HepG2 (cell line): ENCODE results near the gene HIF1AN. TPM values are rescaled to one million over a fixed set of nuclear protein-coding genes. Genes with fewer than 3 reads are reported as not detected.

Source experiments
- ATAC-seq: fragments of 200-7000 bp; cut with Tn5 transposase; 3 replicates; pipeline ENCODE4 v1.9.1; 2020; ENCODE audit warnings: mild to moderate bottlenecking, moderate library complexity
- BruUV-seq: library from RNA; stranded (reverse); fragments of 400-500 nt; replicated peaks from 2 replicates; lab custom pipeline; 2021; lab: Mats Ljungman, UMichigan
- CTCF ChIA-PET: fragments of 300-600 bp; formaldehyde crosslinking; extraction: SDS; loops from one replicate; lab custom pipeline; 2021; ENCODE audit warnings: low total read pairs, inconsistent platforms, low intra/inter-chr PET ratio; lab: Yijun Ruan, JAX
- POLR2A ChIA-PET: fragments of 350-600 bp; sonication (Branson Sonifier 250); formaldehyde crosslinking; loops from one replicate; lab custom pipeline; 2020; ENCODE audit warnings: antibody characterized with exemption, inconsistent platforms; lab: Yijun Ruan, JAX
- DNase-seq: peaks from one replicate; pipeline ENCODE4 v3.0.0-alpha.2; 2015; ENCODE audit warnings: low spot score
- FAIRE-seq: peaks from 3 replicates; lab custom pipeline; 2011; peaks lifted over from hg19 to GRCh38; lab: Jason Lieb, UNC
- H2AFZ ChIP-seq: one replicate; pipeline ENCODE4 v1.6.1; 2011; ENCODE audit warnings: low read length, inconsistent platforms
- H3K27ac ChIP-seq: fragments of 300-600 bp; 3 replicates; pipeline ENCODE4 v1.8.0; 2011; ENCODE audit warnings: mixed run types, mild to moderate bottlenecking, mixed read lengths, low read length, inconsistent platforms; ENCODE audit not compliant: insufficient read depth; ENCODE audit errors: extremely low read length
- H3K27me3 ChIP-seq, 2 experiments: fragments of 200-600 bp in 1 of 2; 2 replicates in 1 of 2; 3 replicates in 1 of 2; pipeline versions ENCODE4 v1.6.0 to v1.8.0; 2011; ENCODE audit warnings: low read length in 2 of 2, mild to moderate bottlenecking in 2 of 2, moderate library complexity in 2 of 2, inconsistent platforms in 1 of 2; ENCODE audit not compliant: insufficient read depth in 2 of 2, control insufficient read depth in 1 of 2
- H3K36me3 ChIP-seq, 2 experiments: fragments of 200-600 bp in 1 of 2; replicated peaks in 1 of 2; 2 replicates in 1 of 2; 3 replicates in 1 of 2; pipeline versions ENCODE4 v1.5.1 to v1.8.0; 2011; ENCODE audit warnings: low read length in 2 of 2, inconsistent platforms in 1 of 2; ENCODE audit not compliant: insufficient read depth in 2 of 2, control insufficient read depth in 1 of 2
- H3K4me1 ChIP-seq: 2 replicates; pipeline ENCODE4 v1.5.1; 2012; ENCODE audit warnings: low read length, inconsistent platforms; ENCODE audit not compliant: insufficient read depth
- H3K4me2 ChIP-seq: 2 replicates; pipeline ENCODE4 v1.6.0; 2011; ENCODE audit warnings: low read depth, low read length, inconsistent platforms
- H3K4me3 ChIP-seq, 3 experiments: fragments of 200-600 bp in 1 of 3; sonication (generic), shearing (Covaris generic) in 1 of 3; replicated peaks in 1 of 3; 2 replicates each; pipeline ENCODE4 v1.5.1; 2011 to 2016; ENCODE audit warnings: low read length in 3 of 3, inconsistent platforms in 2 of 3, low read depth in 2 of 3, mild to moderate bottlenecking in 2 of 3, control low read depth in 1 of 3, mixed read lengths in 1 of 3; ENCODE audit not compliant: insufficient read depth in 1 of 3
- H3K79me2 ChIP-seq: one replicate; pipeline ENCODE4 v1.6.1; 2011; ENCODE audit warnings: low read length, inconsistent platforms; ENCODE audit not compliant: insufficient read depth
- H3K9ac ChIP-seq: 2 replicates; pipeline ENCODE4 v1.6.0; 2011; ENCODE audit warnings: mild to moderate bottlenecking, low read depth, low read length, inconsistent platforms; ENCODE audit not compliant: insufficient read depth
- H3K9me3 ChIP-seq: 2 replicates; pipeline ENCODE4 v1.5.1; 2012; ENCODE audit warnings: mild to moderate bottlenecking, low read length
- H4K20me1 ChIP-seq: 2 replicates; pipeline ENCODE4 v1.6.0; 2011; ENCODE audit warnings: inconsistent platforms, mild to moderate bottlenecking, low read length, moderate library complexity; ENCODE audit not compliant: insufficient read depth
- ARID4A ChIP-seq: sonication (generic); formaldehyde crosslinking; IDR thresholded peaks from 2 replicates; pipeline ENCODE4 v1.5.0; 2020; ENCODE audit warnings: mild to moderate bottlenecking, missing genetic modification reagents, borderline replicate concordance
- KLF11 ChIP-seq: IDR thresholded peaks from 2 replicates; pipeline ENCODE4 v1.6.1; 2016; ENCODE audit warnings: missing compliant biosample characterization
- TERF1 ChIP-seq: sonication (generic); formaldehyde crosslinking; IDR thresholded peaks from 2 replicates; pipeline ENCODE4 v1.8.0; 2022; ENCODE audit warnings: mild to moderate bottlenecking, missing genetic modification reagents, moderate library complexity
- UBTF ChIP-seq: sonication (generic); formaldehyde crosslinking; IDR thresholded peaks from 2 replicates; pipeline ENCODE4 v1.4.0; 2020; ENCODE audit warnings: mild to moderate bottlenecking, missing genetic modification reagents
- ZGPAT ChIP-seq: IDR thresholded peaks from 2 replicates; pipeline ENCODE4 v1.6.1; 2016; ENCODE audit warnings: mild to moderate bottlenecking
- ZMYM4 ChIP-seq: sonication (generic); formaldehyde crosslinking; IDR thresholded peaks from 2 replicates; pipeline ENCODE4 v1.8.1; 2023; ENCODE audit warnings: mild to moderate bottlenecking, missing genetic modification reagents
- ZNF20 ChIP-seq: sonication (generic); formaldehyde crosslinking; IDR thresholded peaks from 2 replicates; pipeline ENCODE4 v1.4.0; 2020; ENCODE audit warnings: mild to moderate bottlenecking, moderate library complexity, missing genetic modification reagents
- WGBS: methylation state at CpG from one replicate; pipeline ENCODE4 v1.1.6; 2017; ENCODE audit warnings: low lambda C conversion rate; 5-methylcytosine and 5-hydroxymethylcytosine counted together
- in situ Hi-C: cut with HindIII; loops from 2 replicates; pipeline ENCODE4 v1.10.0; 2017; ENCODE audit warnings: low pct_unique_long_range_greater_than_20kb; ENCODE audit not compliant: extremely low pct_ligation_motif_present
- intact Hi-C: fragments of 100-400 bp; cut with micrococcal nuclease; formaldehyde crosslinking; loops from one replicate; pipeline ENCODE4 v1.10.0; 2022; ENCODE audit not compliant: unreplicated experiment
- polyA plus RNA-seq, 8 experiments: library from polyadenylated mRNA; depleted of rRNA in 3 of 8; stranded (reverse) in 7 of 8; unstranded in 1 of 8; fragments of >200 nt; fragmentation: Illumina TruSeq in 4 of 8; extraction: Trizol in 4 of 8; gene quantifications; 2 replicates each; pipeline versions ENCODE4 v1.2.1 to v1.2.3, GENCODE V29; 2011 to 2016; ENCODE audit warnings: low read depth in 4 of 8, missing spikeins in 1 of 8, mixed read lengths in 1 of 8; ENCODE audit not compliant: insufficient read depth in 1 of 8
- total RNA-seq, 5 experiments: library from RNA; depleted of rRNA; stranded (reverse); fragments of >200 nt; fragmentation: Illumina TruSeq; extraction: Trizol; gene quantifications; 2 replicates each; pipeline ENCODE4 v1.2.3, GENCODE V29; 2016; ENCODE audit warnings: low read depth in 1 of 5

Gene HIF1AN
- total and polyA plus RNA-seq, 2 of the 13 experiments (the other 11 are each of a cell fraction or from before 2014, with no cell fraction given) = 8.6 to 10.7 TPM

GRCh38 chr10:100568912-100569311 lies 33.2 kb downstream of the HIF1AN start (continued):
- TF ChIP-seq TERF1 (CRISPR knock-in tag) = no peak
- no peak for TF ChIP-seq ZMYM4 (CRISPR knock-in tag)
- TF ChIP-seq KLF11 (CRISPR knock-in tag) = no peak
- TF ChIP-seq ZNF20 (CRISPR knock-in tag) = no peak
- TF ChIP-seq ARID4A = no peak

- H3K36me3 ChIP-seq = no peaks in the 10 kb centered on the region
- H2AFZ ChIP-seq = no peak overlapping the region
- peaks cover 2 to 36% of the 10 kb centered on the region in 2 experiments; a peak in 4 of 5 replicates for H3K27me3 ChIP-seq
- H3K9me3 ChIP-seq = no peaks in the 10 kb centered on the region
- ChIA-PET POLR2A (interaction anchor here (0.7 to 1.9 kb wide), 5 partner anchors 15 to 308 kb away, joined by 3 to 22 read pairs (median 6); partner anchors contain the start of gene HIF1AN), CTCF (interaction anchor here (1.1 kb wide), 1 partner anchor 307 kb away, joined by 3 read pairs; no protein-coding TSS in a partner anchor)
- H3K4me3 ChIP-seq = peak overlapping the region; percentile 58 to 72 (median 69)
- in situ Hi-C loops (no loop called here), intact Hi-C loops (no loop called here)
- FAIRE-seq = no peak
- peak; percentile 74 for ATAC-seq
- no peak overlapping the region for H3K27ac ChIP-seq
- H4K20me1 ChIP-seq = no peaks in the 10 kb centered on the region
- peaks cover 26% of the 10 kb centered on the region for H3K4me1 ChIP-seq
- H3K9ac ChIP-seq = peak overlapping the region; percentile 31; the same call in 1 of the 2 replicates
- WGBS = 11% methylated on average over 23 of the region's 28 CpGs
- H3K79me2 ChIP-seq = no peaks in the 10 kb centered on the region
- peak; percentile 43 for DNase-seq
- no TSS peak for BruUV-seq
- peak overlapping the region; percentile 86 for H3K4me2 ChIP-seq
- TF ChIP-seq UBTF (0 out of 2 replicates have a peak, but pooled peaks have one; percentile 6), ZGPAT (CRISPR knock-in tag) (0 out of 2 replicates have a peak, but pooled peaks have one; percentile 23)
These were observed 34.1 kb downstream of the HIF1AN start for GRCh38 chr10:100569687-100570481.
